K562 (cell line): ENCODE measurements around the gene APOL4. TPM values are rescaled to one million over a fixed set of nuclear protein-coding genes. Genes with fewer than 3 reads are reported as not detected.
"Not testable (repeated sequence)": the region's sequence is repeated elsewhere in the genome, so short reads cannot be mapped to it uniquely, and the experiment has no call there.

Experiments
- ATAC-seq: fragments of 200-7000 bp; cut with Tn5 transposase; 3 replicates; pipeline ENCODE4 v1.9.1; 2020; ENCODE audit warnings: moderate library complexity
- BruUV-seq: library from RNA; stranded (reverse); fragments of 400-500 nt; replicated peaks from 2 replicates; lab custom pipeline; 2021; lab: Mats Ljungman, UMichigan
- CTCF ChIA-PET: fragments of 300-600 bp; formaldehyde crosslinking; extraction: SDS; loops from one replicate; lab custom pipeline; 2021; ENCODE audit warnings: low intra/inter-chr PET ratio; lab: Yijun Ruan, JAX
- POLR2A ChIA-PET: fragments of 300-600, 350-650 bp; sonication (Branson Sonifier 250); formaldehyde crosslinking; extraction: SDS; loops from one replicate; lab custom pipeline; 2021; ENCODE audit warnings: antibody characterized with exemption, inconsistent platforms; lab: Yijun Ruan, JAX
- DNase-seq, 4 experiments: peaks; one replicate each; pipeline versions ENCODE4 v3.0.0 to v3.0.0-alpha.2; 2011 to 2018; ENCODE audit warnings: low spot score in 3 of 4, mixed read lengths in 3 of 4; ENCODE audit errors: extremely low read depth in 1 of 4
- FAIRE-seq: peaks from 2 replicates; lab custom pipeline; 2011; peaks lifted over from hg19 to GRCh38; lab: Jason Lieb, UNC
- H2AFZ ChIP-seq: 2 replicates; pipeline ENCODE4 v1.6.0; 2011; ENCODE audit warnings: low read depth, low read length, control low read depth, inconsistent platforms
- H3K27ac ChIP-seq: fragments of 200-600 bp; 3 replicates; pipeline ENCODE4 v1.8.0; 2011; ENCODE audit warnings: low read depth, mild to moderate bottlenecking, control low read depth, inconsistent platforms, low read length, moderate library complexity, mixed read lengths; ENCODE audit errors: extremely low read depth
- H3K27me3 ChIP-seq, 2 experiments: fragments of 300-600 bp in 1 of 2; 2 replicates in 1 of 2; 3 replicates in 1 of 2; pipeline versions ENCODE4 v1.6.0 to v1.8.0; 2011; ENCODE audit warnings: inconsistent platforms in 2 of 2, low read length in 2 of 2, mild to moderate bottlenecking in 1 of 2, mixed read lengths in 1 of 2, moderate library complexity in 1 of 2; ENCODE audit not compliant: control insufficient read depth in 2 of 2, insufficient read depth in 2 of 2
- H3K36me3 ChIP-seq: fragments of 300-600 bp; 3 replicates; pipeline ENCODE4 v1.8.0; 2011; ENCODE audit warnings: mild to moderate bottlenecking, low read length, inconsistent platforms; ENCODE audit not compliant: control insufficient read depth, insufficient read depth
- H3K4me1 ChIP-seq, 2 experiments: fragments of 200-600 bp in 1 of 2; replicated peaks in 1 of 2; 2 replicates in 1 of 2; 3 replicates in 1 of 2; pipeline versions ENCODE4 v1.5.1 to v1.8.0; 2011; ENCODE audit warnings: inconsistent platforms in 2 of 2, low read length in 2 of 2, mild to moderate bottlenecking in 1 of 2, mixed read lengths in 1 of 2, moderate library complexity in 1 of 2; ENCODE audit not compliant: control insufficient read depth in 2 of 2, insufficient read depth in 2 of 2
- H3K4me2 ChIP-seq: 2 replicates; pipeline ENCODE4 v1.6.1; 2011; ENCODE audit warnings: low read length, control low read depth, inconsistent platforms, mixed read lengths; ENCODE audit not compliant: insufficient read depth
- H3K4me3 ChIP-seq: fragments of 200-600 bp; sonication (generic), shearing (Covaris generic); 2 replicates; pipeline ENCODE4 v1.5.1; 2016; ENCODE audit warnings: control low read depth, inconsistent platforms
- H3K79me2 ChIP-seq: fragments of 200-600 bp; 3 replicates; pipeline ENCODE4 v1.8.0; 2011; ENCODE audit warnings: low read length, inconsistent platforms; ENCODE audit not compliant: control insufficient read depth, insufficient read depth
- H3K9ac ChIP-seq, 2 experiments: 2 replicates each; pipeline versions ENCODE4 v1.6.0 to v1.6.1; 2011; ENCODE audit warnings: low read depth in 2 of 2, low read length in 2 of 2, control low read depth in 1 of 2, inconsistent platforms in 1 of 2, mild to moderate bottlenecking in 1 of 2, mixed read lengths in 1 of 2; ENCODE audit not compliant: insufficient read depth in 1 of 2
- H3K9me1 ChIP-seq: one replicate; pipeline ENCODE4 v1.6.0; 2011; ENCODE audit warnings: inconsistent platforms, mild to moderate bottlenecking, low read length, moderate library complexity; ENCODE audit not compliant: control insufficient read depth, insufficient read depth
- H3K9me3 ChIP-seq: replicated peaks from 2 replicates; pipeline ENCODE4 v1.5.1; 2011; ENCODE audit warnings: low read depth, low read length, inconsistent platforms; ENCODE audit not compliant: control insufficient read depth, insufficient read depth
- H4K20me1 ChIP-seq: replicated peaks from 2 replicates; pipeline ENCODE4 v1.6.1; 2011; ENCODE audit warnings: low read length, inconsistent platforms, mixed read lengths; ENCODE audit not compliant: control insufficient read depth, insufficient read depth
- ARID1B ChIP-seq: fragments of 450-650 bp; IDR thresholded peaks from 2 replicates; pipeline ENCODE4 v1.6.1; 2016; ENCODE audit warnings: antibody characterized with exemption, mild to moderate bottlenecking, inconsistent platforms
- CBFA2T2 ChIP-seq: fragments of 450-650 bp; conservative IDR thresholded peaks from 2 replicates; pipeline ENCODE4 v1.6.1; 2017; ENCODE audit warnings: mild to moderate bottlenecking
- CBFA2T3 ChIP-seq: fragments of 450-650 bp; IDR thresholded peaks from 2 replicates; pipeline ENCODE4 v1.6.1; 2017
- CBX3 ChIP-seq, 2 experiments: IDR thresholded peaks; 1 replicate in 1 of 2; 2 replicates in 1 of 2; pipeline ENCODE4 v1.6.1; 2012; ENCODE audit warnings: inconsistent platforms in 2 of 2, low read length in 2 of 2, borderline replicate concordance in 1 of 2, control low read depth in 1 of 2
- CTBP1 ChIP-seq: fragments of 450-650 bp; IDR thresholded peaks from 2 replicates; pipeline ENCODE4 v1.6.1; 2016; ENCODE audit warnings: borderline replicate concordance
- NCOR1 ChIP-seq: fragments of 450-650 bp; IDR thresholded peaks from 2 replicates; pipeline ENCODE4 v1.6.1; 2016; ENCODE audit warnings: mild to moderate bottlenecking, moderate library complexity
- TAL1 ChIP-seq: fragments of 450-650 bp; IDR thresholded peaks from 2 replicates; pipeline ENCODE4 v1.6.1; 2016; ENCODE audit warnings: mild to moderate bottlenecking
- TRIM24 ChIP-seq, 2 experiments: fragments of 450-650 bp; IDR thresholded peaks; 2 replicates each; pipeline ENCODE4 v1.6.1; 2016
- ZNF280A ChIP-seq: fragments of 450-650 bp; IDR thresholded peaks from 2 replicates; pipeline ENCODE4 v1.6.1; 2018; ENCODE audit warnings: mild to moderate bottlenecking, low read depth; ENCODE audit not compliant: partially characterized antibody
- ZNF584 ChIP-seq: fragments of 200-800 bp; sonication (Bioruptor generic); IDR thresholded peaks from 2 replicates; pipeline ENCODE4 v1.6.1; 2016; ENCODE audit warnings: low read depth, mild to moderate bottlenecking, missing genetic modification characterization, missing compliant biosample characterization
- WGBS: fragments of 100-300 bp; shearing (Covaris generic); methylation state at CpG from one replicate; pipeline ENCODE4 v1.1.6; 2016; ENCODE audit warnings: low coverage, mixed read lengths; ENCODE audit not compliant: insufficient coverage; ENCODE audit errors: missing lambda C conversion rate; 5-methylcytosine and 5-hydroxymethylcytosine counted together
- in situ Hi-C: fragments of 300-500 bp; cut with MboI; formaldehyde crosslinking; loops from 4 replicates; pipeline ENCODE4 v1.15.0; 2018; ENCODE audit warnings: inconsistent platforms, mixed read lengths
- intact Hi-C: fragments of 100-400 bp; cut with micrococcal nuclease; formaldehyde crosslinking; loops from 2 replicates; pipeline ENCODE4 v1.14.2; 2022
- polyA plus RNA-seq, 8 experiments: library from polyadenylated mRNA; depleted of rRNA in 4 of 8; stranded (reverse) in 5 of 8; unstranded in 3 of 8; fragments of >200 nt; fragmentation: Nextera tagmentation in 2 of 8; fragmentation: Illumina TruSeq in 1 of 8; extraction: Ambion mirVana in 2 of 8; extraction: Trizol in 1 of 8; gene quantifications; 2 replicates each; pipeline versions ENCODE4 v1.2.1 to v1.2.3, GENCODE V29; 2011 to 2014; ENCODE audit warnings: inconsistent platforms in 1 of 8, missing spikeins in 1 of 8
- total RNA-seq, 7 experiments: library from RNA; depleted of rRNA in 6 of 7; stranded (reverse); fragments of >200 nt in 6 of 7; fragmentation: Illumina TruSeq in 2 of 7; extraction: Trizol in 2 of 7; gene quantifications; 2 replicates each; pipeline versions ENCODE4 v1.2.1 to v1.2.3, GENCODE V29; 2011 to 2021; ENCODE audit warnings: low replicate concordance in 1 of 7

Gene APOL4
- total and polyA plus RNA-seq, 9 of the 15 experiments (the other 6 are each of a cell fraction or from before 2014, with no cell fraction given): 6.5 to 15.0 (median 9.8) TPM

GRCh38 chr22:36152821-36153220 is 48.8 kb downstream of the APOL4 start:
- in situ Hi-C loops, H3K9ac ChIP-seq, H2AFZ ChIP-seq, H4K20me1 ChIP-seq, intact Hi-C loops, DNase-seq, H3K4me2 ChIP-seq, H3K4me3 ChIP-seq, H3K36me3 ChIP-seq, H3K9me3 ChIP-seq, ATAC-seq, H3K27ac ChIP-seq, FAIRE-seq, H3K79me2 ChIP-seq, BruUV-seq, CTCF ChIA-PET, H3K9me1 ChIP-seq, H3K27me3 ChIP-seq: not testable (repeated sequence)
- WGBS: 28% methylated on average over 4 of the region's 4 CpGs
- peaks cover 13 to 18% of the 10 kb centered on the region in 2 experiments for H3K4me1 ChIP-seq
- POLR2A ChIA-PET: interaction anchor here (0.9 kb wide), 1 partner anchor 12 kb away, joined by 3 read pairs; no protein-coding TSS in a partner anchor
- peak; percentile 62; the same call in 1 of the 2 replicates for TF ChIP-seq TAL1
- peak; percentile 74 for TF ChIP-seq CBFA2T3
- peak; percentile 19; the same call in 1 of the 2 replicates for TF ChIP-seq NCOR1
- TF ChIP-seq ARID1B: peak; percentile 39
- TF ChIP-seq CBFA2T2: peak; percentile 56

GRCh38 chr22:36152088-36152487 is 49.5 kb downstream of the APOL4 start:
- H3K4me1 ChIP-seq: peaks cover 11 to 17% of the 10 kb centered on the region in 2 experiments
- FAIRE-seq (no peak), DNase-seq (no peak)
- intact Hi-C loops: no loop called here
- H3K4me3 ChIP-seq: no peak overlapping the region
- H4K20me1 ChIP-seq: no peaks in the 10 kb centered on the region
- WGBS: 38% methylated on average over 2 of the region's 3 CpGs
- no peaks in the 10 kb centered on the region for H3K9me1 ChIP-seq
- peak in 1 of 2 experiments; percentile 40; a peak in 1 of 4 replicates for TF ChIP-seq TRIM24 (IDR thresholded peaks at IDR 0.05)
- TF ChIP-seq CTBP1: no peak
- TF ChIP-seq CBX3 (IDR thresholded peaks at IDR 0.05; ENCODE audit: borderline replicate concordance in 1 of 2, low read length in 2 of 2): peak in 1 of 2 experiments; percentile 65; a peak in 1 of 3 replicates
- TF ChIP-seq ZNF584 (CRISPR knock-in tag): no peak
- peak; percentile 78 for TF ChIP-seq ZNF280A
- TF ChIP-seq, all 486 proteins: peak for 3
- no peaks in the 10 kb centered on the region for H3K9me3 ChIP-seq
- no TSS peak for BruUV-seq
- no peak overlapping the region for H3K9ac ChIP-seq
- ATAC-seq: no peak
- H2AFZ ChIP-seq: no peak overlapping the region
- no peaks in the 10 kb centered on the region for H3K79me2 ChIP-seq
- no peaks in the 10 kb centered on the region for H3K27me3 ChIP-seq
- in situ Hi-C loops: no loop called here
- H3K27ac ChIP-seq: no peak overlapping the region
- no peaks in the 10 kb centered on the region for H3K36me3 ChIP-seq
- no peak overlapping the region for H3K4me2 ChIP-seq
- ChIA-PET CTCF (no interaction called here), POLR2A (no interaction called here)
